Smooth muscle cell (in vitro differentiated cells): ENCODE results near the gene SLIT3. TPM values are rescaled to one million over a fixed set of nuclear protein-coding genes. Genes with fewer than 3 reads are reported as not detected.

Experiments used
- DNase-seq: peaks from one replicate; lab custom pipeline; 2025; ENCODE audit not compliant: unreplicated experiment; lab: John Stamatoyannopoulos, UW
- H2AFZ ChIP-seq: fragments of 200-600 bp; sonication (generic); 2 replicates; pipeline ENCODE4 v1.6.0; 2016; ENCODE audit warnings: antibody characterized with exemption, low read depth, mild to moderate bottlenecking
- H3F3A ChIP-seq: fragments of 200-600 bp; sonication (generic); 2 replicates; pipeline ENCODE4 v1.6.0; 2017; ENCODE audit warnings: antibody characterized with exemption, low read depth
- H3K27ac ChIP-seq: fragments of 200-600 bp; sonication (generic); 2 replicates; pipeline ENCODE4 v1.5.1; 2016; ENCODE audit warnings: low read depth, mild to moderate bottlenecking
- H3K27me3 ChIP-seq: fragments of 200-600 bp; sonication (generic); 2 replicates; pipeline ENCODE4 v1.6.1; 2016; ENCODE audit warnings: low read depth, mild to moderate bottlenecking
- H3K36me3 ChIP-seq: fragments of 200-600 bp; sonication (generic); 2 replicates; pipeline ENCODE4 v1.5.1; 2016; ENCODE audit warnings: low read depth
- H3K4me1 ChIP-seq: fragments of 200-600 bp; sonication (generic); 2 replicates; pipeline ENCODE4 v1.5.1; 2016; ENCODE audit warnings: low read depth
- H3K4me2 ChIP-seq: fragments of 200-600 bp; sonication (generic); 2 replicates; pipeline ENCODE4 v1.6.0; 2016; ENCODE audit warnings: mild to moderate bottlenecking
- H3K4me3 ChIP-seq: fragments of 200-600 bp; sonication (generic); 2 replicates; pipeline ENCODE4 v1.5.1; 2016; ENCODE audit warnings: mild to moderate bottlenecking
- H3K79me2 ChIP-seq: fragments of 200-600 bp; sonication (generic); 2 replicates; pipeline ENCODE4 v1.6.0; 2016; ENCODE audit warnings: low read depth, mild to moderate bottlenecking
- H3K9ac ChIP-seq: fragments of 200-600 bp; sonication (generic); 2 replicates; pipeline ENCODE4 v1.6.0; 2016; ENCODE audit warnings: low read depth
- H3K9me3 ChIP-seq: fragments of 200-600 bp; sonication (generic); replicated peaks from 2 replicates; pipeline ENCODE4 v1.5.1; 2016; ENCODE audit warnings: low read depth
- H4K20me1 ChIP-seq: fragments of 200-600 bp; sonication (generic); 2 replicates; pipeline ENCODE4 v1.6.0; 2016; ENCODE audit warnings: low read depth
- WGBS: methylation state at CpG from one replicate; pipeline ENCODE4 v1.1.7; 2016; ENCODE audit warnings: low lambda C conversion rate; 5-methylcytosine and 5-hydroxymethylcytosine counted together
- polyA plus RNA-seq: library from polyadenylated mRNA; unstranded; fragments of >200 nt; fragmentation: Nextera tagmentation; extraction: Ambion mirVana; gene quantifications from 2 replicates; pipeline ENCODE4 v1.2.1, GENCODE V29; 2016
- total RNA-seq: library from RNA; depleted of rRNA; stranded (reverse); fragments of >200 nt; gene quantifications from 2 replicates; pipeline ENCODE4 v1.2.3, GENCODE V29; 2014
- TF ChIP-seq, protein P1 (sequence below): fragments of 200-600 bp; sonication (generic); IDR thresholded peaks from 2 replicates; pipeline ENCODE4 v1.5.1; 2017; ENCODE audit warnings: borderline replicate concordance, mild to moderate bottlenecking, antibody characterized with exemption; ENCODE audit not compliant: insufficient read depth, poor library complexity, severe bottlenecking

The SLIT3 gene
- total and polyA plus RNA-seq, 2 experiments from 2014 or later = 25.4 to 29.5 TPM

DNA sequence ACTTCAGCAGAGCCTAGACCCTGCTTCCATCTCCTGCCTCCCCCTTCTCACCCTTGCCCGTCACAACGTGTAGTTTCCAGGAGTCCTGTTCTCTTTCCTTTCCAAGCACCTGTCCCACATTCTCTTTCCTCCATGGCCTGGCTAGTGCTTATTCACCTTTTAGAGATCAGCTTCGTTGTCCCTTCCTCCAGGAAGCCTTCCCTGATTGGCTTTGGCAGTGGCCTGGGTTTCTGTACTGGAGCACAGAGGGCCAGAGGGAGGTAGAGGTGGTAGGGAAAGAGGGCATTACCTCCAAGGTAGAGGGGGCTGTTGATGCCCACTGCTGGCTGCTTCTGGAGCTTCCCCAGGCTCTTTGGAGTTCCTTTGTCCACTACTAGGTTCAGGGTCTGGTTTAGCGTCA is 628.1 kb downstream of the SLIT3 start:
- Histone ChIP-seq H2AFZ (no peak overlapping the region), H3K27ac (no peak overlapping the region), H3K4me3 (no peak overlapping the region), H3F3A (no peaks in the 10 kb centered on the region), H3K36me3 (no peaks in the 10 kb centered on the region), H4K20me1 (no peaks in the 10 kb centered on the region), H3K9me3 (no peaks in the 10 kb centered on the region), H3K4me2 (no peak overlapping the region), H3K79me2 (no peaks in the 10 kb centered on the region), H3K9ac (no peak overlapping the region), H3K27me3 (no peaks in the 10 kb centered on the region), H3K4me1 (no peaks in the 10 kb centered on the region)
- DNase-seq = no peak
- WGBS = 86% methylated on average over 4 of the region's 4 CpGs
- TF ChIP-seq, protein P1, sequence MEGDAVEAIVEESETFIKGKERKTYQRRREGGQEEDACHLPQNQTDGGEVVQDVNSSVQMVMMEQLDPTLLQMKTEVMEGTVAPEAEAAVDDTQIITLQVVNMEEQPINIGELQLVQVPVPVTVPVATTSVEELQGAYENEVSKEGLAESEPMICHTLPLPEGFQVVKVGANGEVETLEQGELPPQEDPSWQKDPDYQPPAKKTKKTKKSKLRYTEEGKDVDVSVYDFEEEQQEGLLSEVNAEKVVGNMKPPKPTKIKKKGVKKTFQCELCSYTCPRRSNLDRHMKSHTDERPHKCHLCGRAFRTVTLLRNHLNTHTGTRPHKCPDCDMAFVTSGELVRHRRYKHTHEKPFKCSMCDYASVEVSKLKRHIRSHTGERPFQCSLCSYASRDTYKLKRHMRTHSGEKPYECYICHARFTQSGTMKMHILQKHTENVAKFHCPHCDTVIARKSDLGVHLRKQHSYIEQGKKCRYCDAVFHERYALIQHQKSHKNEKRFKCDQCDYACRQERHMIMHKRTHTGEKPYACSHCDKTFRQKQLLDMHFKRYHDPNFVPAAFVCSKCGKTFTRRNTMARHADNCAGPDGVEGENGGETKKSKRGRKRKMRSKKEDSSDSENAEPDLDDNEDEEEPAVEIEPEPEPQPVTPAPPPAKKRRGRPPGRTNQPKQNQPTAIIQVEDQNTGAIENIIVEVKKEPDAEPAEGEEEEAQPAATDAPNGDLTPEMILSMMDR = no peak

DNA sequence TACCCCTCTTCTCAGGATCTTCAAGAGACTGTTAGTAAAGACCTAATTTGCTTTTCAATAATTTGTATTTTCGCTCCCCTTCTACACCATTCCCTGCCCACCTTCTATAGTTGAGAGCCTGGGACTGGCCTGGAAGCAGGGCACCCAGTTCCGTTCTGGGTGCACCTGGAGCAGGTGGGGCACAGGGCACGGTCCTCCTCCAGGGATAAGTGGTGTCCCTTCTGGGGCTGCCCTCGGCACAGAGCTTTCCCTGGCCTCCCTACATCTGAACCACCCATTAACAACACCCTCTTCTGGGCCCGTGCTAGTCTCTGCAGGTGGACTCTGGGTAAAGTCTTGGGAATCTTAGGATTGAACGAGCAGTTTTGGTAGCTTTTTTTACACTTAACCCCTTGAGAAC is 628.9 kb downstream of the SLIT3 start:
- Histone ChIP-seq H3K4me2 (no peak overlapping the region), H2AFZ (no peak overlapping the region), H3K27ac (no peak overlapping the region), H3K9me3 (no peaks in the 10 kb centered on the region), H3K36me3 (no peaks in the 10 kb centered on the region), H3K4me3 (no peak overlapping the region), H4K20me1 (no peaks in the 10 kb centered on the region), H3K79me2 (no peaks in the 10 kb centered on the region), H3F3A (no peaks in the 10 kb centered on the region), H3K9ac (no peak overlapping the region), H3K27me3 (no peaks in the 10 kb centered on the region), H3K4me1 (no peaks in the 10 kb centered on the region)
- WGBS = 88% methylated on average over 6 of the region's 6 CpGs
- DNase-seq = no peak
- TF ChIP-seq, protein P1 = no peak

DNA sequence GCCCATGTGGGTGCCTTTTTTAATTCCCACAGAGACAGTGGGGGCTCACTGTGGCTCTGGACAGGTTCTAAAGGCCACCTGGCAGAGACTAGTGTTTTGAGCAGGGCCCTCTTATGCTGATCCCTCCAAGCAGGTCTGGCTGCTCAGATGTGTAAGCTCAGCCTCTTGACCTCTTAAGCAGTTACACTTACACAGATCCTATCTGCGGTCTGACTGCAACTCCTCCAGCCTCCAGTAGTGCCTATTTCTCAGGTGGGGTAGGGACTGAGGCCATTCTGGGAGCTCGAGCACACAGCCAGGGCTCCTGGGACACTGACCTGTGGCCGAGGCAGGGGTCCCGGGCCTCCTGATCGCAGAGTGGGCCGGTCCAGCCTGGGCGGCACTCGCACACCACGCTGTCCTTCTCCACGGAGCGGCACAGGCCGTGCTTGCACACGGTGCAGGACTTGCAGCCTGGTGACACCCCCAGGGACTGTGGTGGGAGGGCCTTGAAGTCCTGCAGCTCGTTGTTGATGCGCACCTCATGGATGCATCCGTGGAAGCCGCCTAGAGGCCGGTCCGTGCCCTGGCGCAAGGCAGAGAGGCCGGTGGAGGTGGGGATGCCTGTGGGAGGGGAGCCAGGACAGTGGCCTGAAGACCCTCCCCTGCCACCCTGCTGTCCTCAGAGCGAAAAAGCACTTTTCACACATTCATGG is 629.9 kb downstream of the SLIT3 start:
- no peaks in the 10 kb centered on the region for H4K20me1 ChIP-seq
- H3K27ac ChIP-seq = no peak overlapping the region
- no peaks in the 10 kb centered on the region for H3K79me2 ChIP-seq
- H3F3A ChIP-seq = no peaks in the 10 kb centered on the region
- H3K4me1 ChIP-seq = no peaks in the 10 kb centered on the region
- no peak for DNase-seq
- H3K27me3 ChIP-seq = no peaks in the 10 kb centered on the region
- TF ChIP-seq, protein P1 = no peak
- H3K36me3 ChIP-seq = no peaks in the 10 kb centered on the region
- no peaks in the 10 kb centered on the region for H3K9me3 ChIP-seq
- 76% methylated on average over 22 of the region's 22 CpGs for WGBS
- no peak overlapping the region for H3K9ac ChIP-seq
- no peak overlapping the region for H3K4me3 ChIP-seq
- H3K4me2 ChIP-seq = no peak overlapping the region
- H2AFZ ChIP-seq = no peak overlapping the region
